ENCODE results near the gene LALBA.

Gene LALBA

GRCh38 chr12:48586361-48586760 lies 16.5 kb upstream of the LALBA start:
- Histone ChIP-seq H3K27ac (no peak overlapping the region), H2AFZ (ENCODE audit: low read depth) (no peak overlapping the region), H3K79me2 (ENCODE audit: insufficient read depth, low read depth) (no peaks in the 10 kb centered on the region), H4K20me1 (ENCODE audit: insufficient read depth) (no peaks in the 10 kb centered on the region), H3K4me1 (ENCODE audit: low read depth, poor library complexity, severe bottlenecking) (no peaks in the 10 kb centered on the region), H3K4me2 (no peak overlapping the region), H3K4me3 (IDR thresholded peaks at IDR 0.05; ENCODE audit: insufficient read depth, low read depth, low read length) (no peak overlapping the region), H3K36me3 (ENCODE audit: insufficient read depth) (no peaks in the 10 kb centered on the region), H3K9ac (no peak overlapping the region), H3K27me3 (ENCODE audit: insufficient read depth, low read depth) (no peaks in the 10 kb centered on the region)
- TF ChIP-seq CTCF (conservative IDR thresholded peaks at IDR 0.05; ENCODE audit: low read depth, low read length), result no peak

- H3K27me3 ChIP-seq (ENCODE audit: insufficient read depth, low read depth), result no peaks in the 10 kb centered on the region
- no peaks in the 10 kb centered on the region for H4K20me1 ChIP-seq (ENCODE audit: insufficient read depth)
- H3K79me2 ChIP-seq (ENCODE audit: insufficient read depth, low read depth), result no peaks in the 10 kb centered on the region
- H3K9ac ChIP-seq, result no peak overlapping the region
- no peak overlapping the region for H2AFZ ChIP-seq (ENCODE audit: low read depth)
- no peaks in the 10 kb centered on the region for H3K36me3 ChIP-seq (ENCODE audit: insufficient read depth)
- H3K4me2 ChIP-seq, result no peak overlapping the region
- H3K4me3 ChIP-seq (IDR thresholded peaks at IDR 0.05; ENCODE audit: insufficient read depth, low read depth, low read length), result no peak overlapping the region
- H3K27ac ChIP-seq, result no peak overlapping the region
- no peak for TF ChIP-seq CTCF (conservative IDR thresholded peaks at IDR 0.05; ENCODE audit: low read depth, low read length)
- H3K4me1 ChIP-seq (ENCODE audit: low read depth, poor library complexity, severe bottlenecking), result no peaks in the 10 kb centered on the region
These were observed 13.9 kb upstream of the LALBA start for GRCh38 chr12:48583728-48584127.

- Histone ChIP-seq H3K36me3 (ENCODE audit: insufficient read depth) (no peaks in the 10 kb centered on the region), H4K20me1 (ENCODE audit: insufficient read depth) (no peaks in the 10 kb centered on the region), H2AFZ (ENCODE audit: low read depth) (no peak overlapping the region), H3K4me3 (IDR thresholded peaks at IDR 0.05; ENCODE audit: insufficient read depth, low read depth, low read length) (no peak overlapping the region), H3K27me3 (ENCODE audit: insufficient read depth, low read depth) (no peaks in the 10 kb centered on the region), H3K4me1 (ENCODE audit: low read depth, poor library complexity, severe bottlenecking) (no peaks in the 10 kb centered on the region), H3K79me2 (ENCODE audit: insufficient read depth, low read depth) (no peaks in the 10 kb centered on the region), H3K27ac (no peak overlapping the region), H3K4me2 (no peak overlapping the region), H3K9ac (no peak overlapping the region)
- no peak for TF ChIP-seq CTCF (conservative IDR thresholded peaks at IDR 0.05; ENCODE audit: low read depth, low read length)
These were observed 11.0 kb upstream of the LALBA start for GRCh38 chr12:48580831-48581230.

GRCh38 chr12:48572326-48572725 lies 2.5 kb upstream of the LALBA start:
- H3K4me1 ChIP-seq (ENCODE audit: low read depth, poor library complexity, severe bottlenecking), result no peaks in the 10 kb centered on the region
- H3K79me2 ChIP-seq (ENCODE audit: insufficient read depth, low read depth), result no peaks in the 10 kb centered on the region
- H3K27me3 ChIP-seq (ENCODE audit: insufficient read depth, low read depth), result no peaks in the 10 kb centered on the region
- H3K4me3 ChIP-seq (IDR thresholded peaks at IDR 0.05; ENCODE audit: insufficient read depth, low read depth, low read length), result no peak overlapping the region
- TF ChIP-seq CTCF (conservative IDR thresholded peaks at IDR 0.05; ENCODE audit: low read depth, low read length), result no peak
- H3K27ac ChIP-seq, result no peak overlapping the region
- no peak overlapping the region for H3K4me2 ChIP-seq
- H3K9ac ChIP-seq, result no peak overlapping the region
- H2AFZ ChIP-seq (ENCODE audit: low read depth), result no peak overlapping the region
- no peaks in the 10 kb centered on the region for H4K20me1 ChIP-seq (ENCODE audit: insufficient read depth)
- H3K36me3 ChIP-seq (ENCODE audit: insufficient read depth), result no peaks in the 10 kb centered on the region

GRCh38 chr12:48567731-48568130 lies 2.1 kb downstream of the LALBA start:
- no peak overlapping the region for H2AFZ ChIP-seq (ENCODE audit: low read depth)
- no peaks in the 10 kb centered on the region for H3K27me3 ChIP-seq (ENCODE audit: insufficient read depth, low read depth)
- no peak overlapping the region for H3K4me2 ChIP-seq
- H3K79me2 ChIP-seq (ENCODE audit: insufficient read depth, low read depth), result no peaks in the 10 kb centered on the region
- H3K27ac ChIP-seq, result no peak overlapping the region
- TF ChIP-seq CTCF (conservative IDR thresholded peaks at IDR 0.05; ENCODE audit: low read depth, low read length), result no peak
- no peak overlapping the region for H3K4me3 ChIP-seq (IDR thresholded peaks at IDR 0.05; ENCODE audit: insufficient read depth, low read depth, low read length)
- H3K9ac ChIP-seq, result no peak overlapping the region
- no peaks in the 10 kb centered on the region for H4K20me1 ChIP-seq (ENCODE audit: insufficient read depth)
- no peaks in the 10 kb centered on the region for H3K4me1 ChIP-seq (ENCODE audit: low read depth, poor library complexity, severe bottlenecking)
- H3K36me3 ChIP-seq (ENCODE audit: insufficient read depth), result no peaks in the 10 kb centered on the region

Data from KMS-11 (cell line).